Stimulated activated memory B cell treated with anti-CD40 and anti-IgM and Interleukin-4, amounts not matched to agents 10 μg/mL and 1 μg/mL and 100 μg/mL, for 72 hours (primary cell): ENCODE measurements around the gene KRTAP6-2.
A peak's percentile ranks its signal among the peaks of the same experiment; 100 is the strongest.

Source experiments
- ATAC-seq: fragments of 150-1000 bp; cut with Tn5 transposase; 2 replicates; pipeline ENCODE4 v1.10.0; 2021
- H3K27ac Mint-ChIP-seq: one replicate; pipeline ENCODE4 v1.8.0; 2022; ENCODE audit warnings: mild to moderate bottlenecking, mixed read lengths
- H3K27me3 Mint-ChIP-seq: one replicate; pipeline ENCODE4 v1.8.0; 2022; ENCODE audit warnings: mixed read lengths
- H3K36me3 Mint-ChIP-seq: one replicate; pipeline ENCODE4 v1.8.0; 2022; ENCODE audit warnings: mixed read lengths
- H3K4me1 Mint-ChIP-seq: one replicate; pipeline ENCODE4 v1.8.0; 2022; ENCODE audit warnings: mixed read lengths
- H3K4me3 Mint-ChIP-seq: one replicate; pipeline ENCODE4 v1.8.0; 2022; ENCODE audit warnings: mild to moderate bottlenecking, moderate library complexity, mixed read lengths
- H3K9me3 Mint-ChIP-seq: one replicate; pipeline ENCODE4 v1.8.0; 2022; ENCODE audit warnings: mixed read lengths

KRTAP6-2 gene

GRCh38 chr21:30598802-30599201 lies at the start of gene KRTAP6-2:
TSS of gene KRTAP6-2 (minus strand) at chr21:30598902. CDS start at chr21:30598874, 28 bp downstream.
- Mint-ChIP-seq H3K36me3 (no peaks in the 10 kb centered on the region), H3K27ac (no peak within 1 kb of the TSS), H3K4me3 (no peak within 1 kb of the TSS), H3K9me3 (peaks cover 7% of the 10 kb centered on the region), H3K4me1 (no peaks in the 10 kb centered on the region), H3K27me3 (no peaks in the 10 kb centered on the region)
- ATAC-seq = no peak

GRCh38 chr21:30646904-30647414 lies 48.3 kb upstream of the KRTAP6-2 start:
- Mint-ChIP-seq H3K4me3 (no peak overlapping the region), H3K4me1 (no peaks in the 10 kb centered on the region), H3K36me3 (no peaks in the 10 kb centered on the region), H3K27ac (no peak overlapping the region), H3K27me3 (no peaks in the 10 kb centered on the region), H3K9me3 (peaks cover 12% of the 10 kb centered on the region)
- no peak for ATAC-seq

GRCh38 chr21:30642564-30642963 lies 43.9 kb upstream of the KRTAP6-2 start, which contains the start of gene KRTAP20-3:
TSS of gene KRTAP20-3 (plus strand) at chr21:30642864.
- Mint-ChIP-seq H3K9me3 (peaks cover 12% of the 10 kb centered on the region), H3K4me1 (no peaks in the 10 kb centered on the region), H3K4me3 (no peak within 1 kb of the TSS), H3K36me3 (no peaks in the 10 kb centered on the region), H3K27me3 (no peaks in the 10 kb centered on the region), H3K27ac (no peak within 1 kb of the TSS)
- ATAC-seq = no peak

- no peaks in the 10 kb centered on the region for H3K27me3 Mint-ChIP-seq
- H3K9me3 Mint-ChIP-seq = peaks cover 2% of the 10 kb centered on the region
- H3K4me3 Mint-ChIP-seq = no peak overlapping the region
- no peaks in the 10 kb centered on the region for H3K36me3 Mint-ChIP-seq
- no peak overlapping the region for H3K27ac Mint-ChIP-seq
- no peak for ATAC-seq
- no peaks in the 10 kb centered on the region for H3K4me1 Mint-ChIP-seq
Measured at GRCh38 chr21:30638686-30639085, 40.0 kb upstream of the KRTAP6-2 start.

- no peak for ATAC-seq
- no peak within 1 kb of the TSS for H3K27ac Mint-ChIP-seq
- H3K9me3 Mint-ChIP-seq = peaks cover 3% of the 10 kb centered on the region
- H3K36me3 Mint-ChIP-seq = no peaks in the 10 kb centered on the region
- no peaks in the 10 kb centered on the region for H3K27me3 Mint-ChIP-seq
- no peak within 1 kb of the TSS for H3K4me3 Mint-ChIP-seq
- H3K4me1 Mint-ChIP-seq = no peaks in the 10 kb centered on the region
Measured at GRCh38 chr21:30634906-30635305, 36.2 kb upstream of the KRTAP6-2 start, which contains the start of gene KRTAP20-2. TSS of gene KRTAP20-2 (plus strand) at chr21:30635206. CDS start at chr21:30635264, 58 bp downstream.

GRCh38 chr21:30629200-30629599 lies 30.5 kb upstream of the KRTAP6-2 start:
- Mint-ChIP-seq H3K36me3 (no peaks in the 10 kb centered on the region), H3K27ac (no peak overlapping the region), H3K9me3 (peaks cover 6% of the 10 kb centered on the region), H3K27me3 (no peaks in the 10 kb centered on the region), H3K4me1 (no peaks in the 10 kb centered on the region), H3K4me3 (no peak overlapping the region)
- no peak for ATAC-seq

- no peak overlapping the region for H3K27ac Mint-ChIP-seq
- H3K4me1 Mint-ChIP-seq = no peaks in the 10 kb centered on the region
- H3K27me3 Mint-ChIP-seq = no peaks in the 10 kb centered on the region
- peaks cover 6% of the 10 kb centered on the region for H3K9me3 Mint-ChIP-seq
- no peaks in the 10 kb centered on the region for H3K36me3 Mint-ChIP-seq
- ATAC-seq = no peak
- H3K4me3 Mint-ChIP-seq = no peak overlapping the region
Measured at GRCh38 chr21:30628109-30628508, 29.4 kb upstream of the KRTAP6-2 start.

GRCh38 chr21:30625449-30626165 lies 26.9 kb upstream of the KRTAP6-2 start:
- no peak overlapping the region for H3K4me3 Mint-ChIP-seq
- ATAC-seq = no peak

GRCh38 chr21:30623362-30623761 lies 24.7 kb upstream of the KRTAP6-2 start:
- H3K4me3 Mint-ChIP-seq = no peak overlapping the region
- H3K36me3 Mint-ChIP-seq = no peaks in the 10 kb centered on the region
- H3K27ac Mint-ChIP-seq = no peak overlapping the region
- no peak for ATAC-seq
- H3K4me1 Mint-ChIP-seq = no peaks in the 10 kb centered on the region
- peaks cover 4% of the 10 kb centered on the region for H3K9me3 Mint-ChIP-seq
- H3K27me3 Mint-ChIP-seq = no peaks in the 10 kb centered on the region

More at GRCh38 chr21:30625449-30626165, 26.9 kb upstream of the KRTAP6-2 start:
- Mint-ChIP-seq H3K36me3 (no peaks in the 10 kb centered on the region), H3K27ac (no peak overlapping the region), H3K9me3 (peaks cover 4% of the 10 kb centered on the region), H3K27me3 (no peaks in the 10 kb centered on the region), H3K4me1 (no peaks in the 10 kb centered on the region)

GRCh38 chr21:30620522-30620921 lies 21.8 kb upstream of the KRTAP6-2 start, which contains the start of gene KRTAP20-4:
TSS of gene KRTAP20-4 (plus strand) at chr21:30620627.
- Mint-ChIP-seq H3K9me3 (no peaks in the 10 kb centered on the region), H3K36me3 (no peaks in the 10 kb centered on the region), H3K4me3 (no peak within 1 kb of the TSS)

GRCh38 chr21:30620080-30620479 lies 21.4 kb upstream of the KRTAP6-2 start:
- H3K36me3 Mint-ChIP-seq = no peaks in the 10 kb centered on the region
- H3K4me1 Mint-ChIP-seq = no peaks in the 10 kb centered on the region
- H3K9me3 Mint-ChIP-seq = no peaks in the 10 kb centered on the region
- H3K27ac Mint-ChIP-seq = no peak overlapping the region
- ATAC-seq = no peak
- H3K27me3 Mint-ChIP-seq = no peaks in the 10 kb centered on the region
- no peak overlapping the region for H3K4me3 Mint-ChIP-seq

More at GRCh38 chr21:30620522-30620921, 21.8 kb upstream of the KRTAP6-2 start, which contains the start of gene KRTAP20-4:
- Mint-ChIP-seq H3K27ac (no peak within 1 kb of the TSS), H3K4me1 (no peaks in the 10 kb centered on the region), H3K27me3 (no peaks in the 10 kb centered on the region)
- ATAC-seq = no peak

- Mint-ChIP-seq H3K4me3 (no peak within 1 kb of the TSS), H3K27me3 (no peaks in the 10 kb centered on the region), H3K36me3 (no peaks in the 10 kb centered on the region), H3K9me3 (no peaks in the 10 kb centered on the region), H3K4me1 (no peaks in the 10 kb centered on the region), H3K27ac (no peak within 1 kb of the TSS)
- no peak for ATAC-seq
Measured at GRCh38 chr21:30616125-30616524, 17.4 kb upstream of the KRTAP6-2 start, which contains the start of gene KRTAP20-1. TSS of gene KRTAP20-1 (plus strand) at chr21:30616425. CDS start at chr21:30616455, 30 bp downstream.

- Mint-ChIP-seq H3K4me3 (no peak overlapping the region), H3K4me1 (no peaks in the 10 kb centered on the region), H3K36me3 (no peaks in the 10 kb centered on the region), H3K9me3 (peaks cover 3% of the 10 kb centered on the region), H3K27me3 (no peaks in the 10 kb centered on the region), H3K27ac (no peak overlapping the region)
- ATAC-seq = peak; percentile 45
Measured at GRCh38 chr21:30615199-30615598, 16.5 kb upstream of the KRTAP6-2 start.

GRCh38 chr21:30613836-30614235 lies 15.1 kb upstream of the KRTAP6-2 start, which contains the start of gene KRTAP6-1:
TSS of gene KRTAP6-1 (minus strand) at chr21:30613930. CDS start at chr21:30613904, 26 bp downstream.
- no peak for ATAC-seq
- Mint-ChIP-seq H3K9me3 (peaks cover 3% of the 10 kb centered on the region), H3K27ac (no peak within 1 kb of the TSS), H3K27me3 (no peaks in the 10 kb centered on the region), H3K4me1 (no peaks in the 10 kb centered on the region), H3K36me3 (no peaks in the 10 kb centered on the region), H3K4me3 (no peak within 1 kb of the TSS)

GRCh38 chr21:30612132-30612531 lies 13.4 kb upstream of the KRTAP6-2 start:
- no peaks in the 10 kb centered on the region for H3K36me3 Mint-ChIP-seq
- peaks cover 6% of the 10 kb centered on the region for H3K9me3 Mint-ChIP-seq
- no peak for ATAC-seq
- H3K27ac Mint-ChIP-seq = no peak overlapping the region
- no peaks in the 10 kb centered on the region for H3K4me1 Mint-ChIP-seq
- no peak overlapping the region for H3K4me3 Mint-ChIP-seq
- no peaks in the 10 kb centered on the region for H3K27me3 Mint-ChIP-seq

GRCh38 chr21:30605968-30606367 lies 7.3 kb upstream of the KRTAP6-2 start:
- Mint-ChIP-seq H3K27ac (no peak overlapping the region), H3K36me3 (no peaks in the 10 kb centered on the region), H3K27me3 (no peaks in the 10 kb centered on the region), H3K4me1 (no peaks in the 10 kb centered on the region), H3K4me3 (no peak overlapping the region), H3K9me3 (peaks cover 12% of the 10 kb centered on the region)
- no peak for ATAC-seq
